ENCODE data around the gene SAP30BP. TPM values are rescaled to one million over a fixed set of nuclear protein-coding genes. Genes with fewer than 3 reads are reported as not detected.
A peak's percentile ranks its signal among the peaks of the same experiment; 100 is the strongest.

SAP30BP gene
- total and polyA plus RNA-seq, 2 of the 13 experiments (the other 11 are each of a cell fraction or from before 2014, with no cell fraction given): 67.7 to 99.4 TPM

- TF ChIP-seq FOXO1 (CRISPR knock-in tag; IDR thresholded peaks at IDR 0.05) (0 out of 2 replicates have a peak, but pooled peaks have one; percentile 28), STAG1 (CRISPR knock-in tag; IDR thresholded peaks at IDR 0.05) (peak; percentile 80), CC2D1A (CRISPR knock-in tag; IDR thresholded peaks at IDR 0.05) (no peak), ZNF605 (CRISPR knock-in tag; IDR thresholded peaks at IDR 0.05) (0 out of 2 replicates have a peak, but pooled peaks have one; percentile 47), NFATC3 (CRISPR knock-in tag; IDR thresholded peaks at IDR 0.05) (no peak), KDM2A (CRISPR knock-in tag; IDR thresholded peaks at IDR 0.05; ENCODE audit: borderline replicate concordance, low read depth) (peak; percentile 50; the same call in 1 of the 2 replicates), SMC3 (IDR thresholded peaks at IDR 0.05; ENCODE audit: low read length) (peak; percentile 55), SSRP1 (CRISPR knock-in tag; IDR thresholded peaks at IDR 0.05) (0 out of 2 replicates have a peak, but pooled peaks have one; percentile 30), ZBTB43 (CRISPR knock-in tag; conservative IDR thresholded peaks at IDR 0.05) (no peak), BORCS8-MEF2B (CRISPR knock-in tag; IDR thresholded peaks at IDR 0.05) (0 out of 2 replicates have a peak, but pooled peaks have one; percentile 33), NONO (IDR thresholded peaks at IDR 0.05) (no peak), NONO (CRISPR knock-in tag; conservative IDR thresholded peaks at IDR 0.05) (no peak), KMT2A (CRISPR knock-in tag; IDR thresholded peaks at IDR 0.05) (no peak), RARG (CRISPR knock-in tag; IDR thresholded peaks at IDR 0.05; ENCODE audit: low read depth) (no peak), ZNF101 (CRISPR knock-in tag; IDR thresholded peaks at IDR 0.05; ENCODE audit: borderline replicate concordance, low read depth) (no peak), REPIN1 (CRISPR knock-in tag; IDR thresholded peaks at IDR 0.05; ENCODE audit: borderline replicate concordance, low read depth) (0 out of 2 replicates have a peak, but pooled peaks have one; percentile 29), ZNF383 (CRISPR knock-in tag; IDR thresholded peaks at IDR 0.05; ENCODE audit: borderline replicate concordance) (no peak), STAT6 (CRISPR knock-in tag; IDR thresholded peaks at IDR 0.05; ENCODE audit: borderline replicate concordance) (no peak), RAD21 (CRISPR knock-in tag; IDR thresholded peaks at IDR 0.05) (peak; percentile 76), ZBTB38 (CRISPR knock-in tag; IDR thresholded peaks at IDR 0.05) (peak; percentile 71; the same call in 1 of the 2 replicates), ZNF205 (CRISPR knock-in tag; IDR thresholded peaks at IDR 0.05) (no peak), AKNA (CRISPR knock-in tag; IDR thresholded peaks at IDR 0.05; ENCODE audit: borderline replicate concordance) (no peak)
Measured at GRCh38 chr17:75652934-75653549, 14.1 kb upstream of the SAP30BP start (continued).
